ENCODE results near the gene IL10RB. TPM values are rescaled to one million over a fixed set of nuclear protein-coding genes. Genes with fewer than 3 reads are reported as not detected.

IL10RB gene
- total RNA-seq, 3 donors from 2014 or later (not counting 1 experiment from before 2014, with no cell fraction given), result 18.4 to 27.8 (median 27.3) TPM

DNA sequence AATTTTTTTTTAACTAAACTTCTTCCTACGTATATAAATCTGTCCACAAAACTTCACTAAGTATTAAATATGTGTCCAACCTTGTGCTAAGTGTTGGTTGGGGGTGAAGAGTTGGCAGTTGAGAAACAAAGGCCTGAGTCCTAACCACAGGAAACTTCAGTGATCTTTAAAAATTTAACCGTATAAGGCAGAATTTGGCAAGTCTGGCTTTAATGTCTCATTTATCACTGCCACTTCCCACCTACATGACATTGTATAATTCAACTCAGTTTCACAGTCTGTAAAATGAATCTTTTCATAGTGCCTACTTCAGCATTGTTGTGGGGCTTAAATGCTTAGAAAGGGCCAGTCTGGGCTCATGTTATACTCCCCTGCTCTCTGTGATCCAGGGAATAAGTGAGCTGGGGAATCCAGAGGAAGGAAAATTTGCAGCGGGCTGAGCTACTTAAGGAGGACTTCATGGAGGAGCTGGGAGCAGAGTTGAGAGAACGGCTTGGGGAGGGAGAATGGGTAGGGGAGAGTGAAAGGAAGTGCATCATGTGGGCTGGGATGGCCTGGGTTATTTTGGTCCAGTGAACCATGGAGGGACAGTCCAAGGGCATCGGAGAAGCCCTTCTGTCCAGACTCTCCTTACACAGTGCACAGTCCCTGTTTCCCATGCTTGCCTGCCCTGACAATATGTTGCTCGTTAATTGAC, 21.9 kb upstream of the IL10RB start:
- peaks cover 63% of the 10 kb centered on the region for H3K4me1 ChIP-seq (ENCODE audit: control insufficient read depth, insufficient read depth, low read length)
- H3K36me3 ChIP-seq (ENCODE audit: control insufficient read depth, insufficient read depth, low read length), result peaks cover 50% of the 10 kb centered on the region
- no peak overlapping the region for H3K4me3 ChIP-seq (ENCODE audit: low read length)
- intact Hi-C loops (cut with micrococcal nuclease), result no loop called here
- H3K27ac Mint-ChIP-seq, result peak overlapping the region; percentile 84 to 98
- H3K9me3 ChIP-seq (ENCODE audit: control insufficient read depth, insufficient read depth, low read length), result no peaks in the 10 kb centered on the region
- H3K4me1 Mint-ChIP-seq, result peaks cover 77 to 85% of the 10 kb centered on the region in 2 donors
- no peaks in the 10 kb centered on the region for H3K9me3 Mint-ChIP-seq
- ATAC-seq, result peak in 2 of 3 donors; percentile 48 to 63
- WGBS (ENCODE audit: insufficient coverage), result 44% methylated on average over 5 of the region's 6 CpGs
- H3K27me3 ChIP-seq (ENCODE audit: control insufficient read depth, insufficient read depth, low read length), result no peaks in the 10 kb centered on the region
- TF ChIP-seq, protein P1, sequence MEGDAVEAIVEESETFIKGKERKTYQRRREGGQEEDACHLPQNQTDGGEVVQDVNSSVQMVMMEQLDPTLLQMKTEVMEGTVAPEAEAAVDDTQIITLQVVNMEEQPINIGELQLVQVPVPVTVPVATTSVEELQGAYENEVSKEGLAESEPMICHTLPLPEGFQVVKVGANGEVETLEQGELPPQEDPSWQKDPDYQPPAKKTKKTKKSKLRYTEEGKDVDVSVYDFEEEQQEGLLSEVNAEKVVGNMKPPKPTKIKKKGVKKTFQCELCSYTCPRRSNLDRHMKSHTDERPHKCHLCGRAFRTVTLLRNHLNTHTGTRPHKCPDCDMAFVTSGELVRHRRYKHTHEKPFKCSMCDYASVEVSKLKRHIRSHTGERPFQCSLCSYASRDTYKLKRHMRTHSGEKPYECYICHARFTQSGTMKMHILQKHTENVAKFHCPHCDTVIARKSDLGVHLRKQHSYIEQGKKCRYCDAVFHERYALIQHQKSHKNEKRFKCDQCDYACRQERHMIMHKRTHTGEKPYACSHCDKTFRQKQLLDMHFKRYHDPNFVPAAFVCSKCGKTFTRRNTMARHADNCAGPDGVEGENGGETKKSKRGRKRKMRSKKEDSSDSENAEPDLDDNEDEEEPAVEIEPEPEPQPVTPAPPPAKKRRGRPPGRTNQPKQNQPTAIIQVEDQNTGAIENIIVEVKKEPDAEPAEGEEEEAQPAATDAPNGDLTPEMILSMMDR (IDR thresholded peaks at IDR 0.05), result no peak
- peak overlapping the region; percentile 79 for H3K4me3 Mint-ChIP-seq
- DNase-seq, result peak in 1 of 2 donors; percentile 40
- no peaks in the 10 kb centered on the region for H3K27me3 Mint-ChIP-seq (ENCODE audit: low read depth in 2 of 2)
- H3K36me3 Mint-ChIP-seq, result peaks cover 47% of the 10 kb centered on the region
- H3K27ac ChIP-seq (ENCODE audit: low read length), result peak overlapping the region; percentile 60

DNA sequence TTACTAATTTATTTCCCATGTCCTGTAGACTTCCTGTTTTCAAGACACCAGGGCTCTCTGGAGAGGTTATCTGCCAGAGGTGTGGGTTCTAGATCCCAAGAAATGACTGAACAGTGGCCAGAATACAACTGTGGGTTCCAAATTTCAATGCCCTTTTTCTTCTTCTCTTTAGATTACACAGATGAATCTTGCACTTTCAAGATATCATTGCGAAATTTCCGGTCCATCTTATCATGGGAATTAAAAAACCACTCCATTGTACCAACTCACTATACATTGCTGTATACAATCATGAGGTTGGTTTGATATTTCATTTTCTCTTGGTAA, 21.4 kb upstream of the IL10RB start:
- TF ChIP-seq, protein P1 (IDR thresholded peaks at IDR 0.05), result no peak
- H3K4me3 ChIP-seq (ENCODE audit: low read length), result no peak overlapping the region
- WGBS (ENCODE audit: insufficient coverage), result 80% methylated on average over 1 of the region's 2 CpGs

DNA sequence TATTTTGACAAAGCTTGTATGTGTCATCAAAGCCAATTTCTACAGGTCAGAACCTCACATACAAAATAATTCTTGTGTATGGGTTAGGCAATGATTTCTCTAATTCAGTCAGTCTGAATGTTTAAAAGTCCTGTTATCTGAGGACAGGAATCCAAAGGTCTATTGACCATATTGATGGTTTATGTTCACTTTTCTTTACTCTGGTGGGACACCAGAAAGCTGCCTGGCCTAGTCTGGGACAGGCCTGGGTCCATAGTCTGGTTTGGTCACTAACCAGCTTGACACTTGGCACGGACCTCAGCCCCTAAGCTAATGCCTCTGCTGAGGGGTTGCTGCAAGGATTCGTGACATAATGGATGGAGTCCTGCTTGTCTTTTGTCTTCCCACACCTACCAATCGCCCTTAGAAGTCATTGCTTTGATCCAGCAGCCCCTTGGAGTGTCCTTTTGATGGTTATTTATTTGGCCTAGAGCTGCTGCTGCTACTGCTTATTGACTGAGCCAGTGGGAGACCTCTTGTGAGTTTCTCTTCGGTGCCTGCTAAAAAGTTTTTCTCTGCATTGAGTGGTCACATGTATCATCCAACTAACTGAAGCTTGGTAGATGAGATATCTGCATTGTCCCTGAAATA, 20.8 kb upstream of the IL10RB start:
- Histone ChIP-seq H3K4me3 (ENCODE audit: low read length) (no peak overlapping the region), H3K27me3 (ENCODE audit: control insufficient read depth, insufficient read depth, low read length) (no peaks in the 10 kb centered on the region), H3K9me3 (ENCODE audit: control insufficient read depth, insufficient read depth, low read length) (no peaks in the 10 kb centered on the region), H3K36me3 (ENCODE audit: control insufficient read depth, insufficient read depth, low read length) (peaks cover 61% of the 10 kb centered on the region), H3K4me1 (ENCODE audit: control insufficient read depth, insufficient read depth, low read length) (peaks cover 60% of the 10 kb centered on the region), H3K27ac (ENCODE audit: low read length) (peak overlapping the region; percentile 60)
- Mint-ChIP-seq H3K27ac (peak overlapping the region; percentile 84 to 98), H3K4me3 (peak overlapping the region; percentile 79), H3K9me3 (no peaks in the 10 kb centered on the region), H3K27me3 (ENCODE audit: low read depth in 2 of 2) (no peaks in the 10 kb centered on the region), H3K4me1 (peaks cover 78 to 86% of the 10 kb centered on the region in 2 donors), H3K36me3 (peaks cover 47% of the 10 kb centered on the region)
- intact Hi-C loops (cut with micrococcal nuclease), result no loop called here
- WGBS (ENCODE audit: insufficient coverage), result 96% methylated on average over 4 of the region's 4 CpGs
- DNase-seq, result no peak
- no peak for ATAC-seq
- TF ChIP-seq, protein P1 (IDR thresholded peaks at IDR 0.05), result no peak

More for the DNA sequence above, 21.4 kb upstream of the IL10RB start:
- peak overlapping the region; percentile 84 to 98 for H3K27ac Mint-ChIP-seq
- peak in 1 of 3 donors; percentile 16 for ATAC-seq
- peak overlapping the region; percentile 60 for H3K27ac ChIP-seq (ENCODE audit: low read length)
- peak overlapping the region; percentile 79 for H3K4me3 Mint-ChIP-seq
- H3K4me1 Mint-ChIP-seq, result peaks cover 78 to 86% of the 10 kb centered on the region in 2 donors
- H3K36me3 Mint-ChIP-seq, result peaks cover 47% of the 10 kb centered on the region
- intact Hi-C loops (cut with micrococcal nuclease), result no loop called here
- H3K9me3 Mint-ChIP-seq, result no peaks in the 10 kb centered on the region
- peaks cover 63% of the 10 kb centered on the region for H3K4me1 ChIP-seq (ENCODE audit: control insufficient read depth, insufficient read depth, low read length)
- H3K9me3 ChIP-seq (ENCODE audit: control insufficient read depth, insufficient read depth, low read length), result no peaks in the 10 kb centered on the region
- H3K27me3 Mint-ChIP-seq (ENCODE audit: low read depth in 2 of 2), result no peaks in the 10 kb centered on the region
- DNase-seq, result no peak
- peaks cover 55% of the 10 kb centered on the region for H3K36me3 ChIP-seq (ENCODE audit: control insufficient read depth, insufficient read depth, low read length)
- H3K27me3 ChIP-seq (ENCODE audit: control insufficient read depth, insufficient read depth, low read length), result no peaks in the 10 kb centered on the region

All from natural killer cell (primary cell).